HG03103 (cell line): ENCODE results near the gene ADAP1.
A peak's percentile ranks its signal among the peaks of the same experiment; 100 is the strongest.
"Not testable (repeated sequence)": the region's sequence is repeated elsewhere in the genome, so short reads cannot be mapped to it uniquely, and the experiment has no call there.

Experiments used
- ATAC-seq: cut with Tn5 transposase; IDR thresholded peaks from one replicate; pipeline ENCODE4 v1.9.1; 2021; ENCODE audit warnings: low read depth; ENCODE audit not compliant: unreplicated experiment

ADAP1 gene

DNA sequence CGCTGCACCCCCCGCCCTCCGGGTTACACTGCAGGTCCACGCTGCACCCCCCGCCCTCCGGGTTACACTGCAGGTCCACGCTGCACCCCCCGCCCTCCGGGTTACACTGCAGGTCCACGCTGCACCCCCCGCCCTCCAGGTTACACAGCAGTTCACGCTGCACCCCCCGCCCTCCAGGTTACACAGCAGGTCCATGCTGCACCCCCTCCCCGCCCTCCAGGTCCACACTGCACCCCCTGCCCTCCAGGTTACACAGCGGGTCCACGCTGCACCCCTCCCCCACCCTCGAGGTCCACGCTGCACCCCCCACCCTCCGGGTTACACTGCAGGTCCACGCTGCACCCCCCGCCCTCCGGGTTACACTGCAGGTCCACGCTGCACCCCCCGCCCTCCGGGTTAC lies 30.4 kb downstream of the ADAP1 start:
- ATAC-seq: not testable (repeated sequence)

DNA sequence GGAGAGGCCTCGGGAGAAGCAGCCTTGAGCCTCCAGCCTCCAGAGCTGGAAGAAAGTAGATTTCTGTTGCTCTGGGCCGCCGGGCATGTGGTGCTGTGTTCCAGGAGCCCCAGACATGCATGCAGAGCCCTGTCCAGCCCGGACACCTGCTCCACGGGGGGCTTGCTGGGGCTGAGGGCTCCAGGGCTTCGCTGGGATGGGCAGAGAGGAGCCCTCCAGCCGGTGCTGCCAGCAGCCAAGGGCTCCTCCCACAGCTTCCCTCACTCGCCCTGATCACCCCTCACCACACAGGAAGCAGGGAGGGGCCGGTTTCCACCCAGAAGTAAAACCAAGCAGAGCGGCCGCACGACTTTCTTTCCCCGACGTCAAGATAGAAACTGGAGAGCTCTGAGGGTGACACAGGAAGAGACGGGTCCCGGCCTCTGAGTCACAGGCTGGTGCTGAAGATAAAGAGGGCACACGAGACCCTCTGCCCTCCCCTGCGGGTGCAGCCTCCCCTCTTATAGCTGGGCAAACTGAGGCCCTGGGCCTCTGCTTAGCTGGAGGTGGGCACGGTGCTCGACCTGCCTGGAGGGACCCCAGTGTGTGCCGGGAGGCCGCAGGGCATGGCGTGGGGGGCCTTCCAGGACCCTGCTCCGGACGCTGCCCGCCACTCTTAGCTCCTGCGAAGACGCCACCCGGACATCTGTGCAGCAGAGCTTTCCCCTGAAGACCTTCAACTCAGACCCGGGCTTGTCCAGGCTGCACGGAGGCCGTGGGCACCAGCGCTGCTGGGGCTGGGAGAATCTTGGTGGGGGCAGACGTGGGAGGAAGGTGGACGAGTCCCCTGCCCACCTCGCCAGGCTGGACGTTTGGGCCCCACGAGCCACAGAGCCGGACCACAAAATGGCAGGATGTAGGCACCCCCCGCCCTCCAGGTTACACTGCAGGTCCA lies 31.1 kb downstream of the ADAP1 start:
- peak; percentile 81 for ATAC-seq

DNA sequence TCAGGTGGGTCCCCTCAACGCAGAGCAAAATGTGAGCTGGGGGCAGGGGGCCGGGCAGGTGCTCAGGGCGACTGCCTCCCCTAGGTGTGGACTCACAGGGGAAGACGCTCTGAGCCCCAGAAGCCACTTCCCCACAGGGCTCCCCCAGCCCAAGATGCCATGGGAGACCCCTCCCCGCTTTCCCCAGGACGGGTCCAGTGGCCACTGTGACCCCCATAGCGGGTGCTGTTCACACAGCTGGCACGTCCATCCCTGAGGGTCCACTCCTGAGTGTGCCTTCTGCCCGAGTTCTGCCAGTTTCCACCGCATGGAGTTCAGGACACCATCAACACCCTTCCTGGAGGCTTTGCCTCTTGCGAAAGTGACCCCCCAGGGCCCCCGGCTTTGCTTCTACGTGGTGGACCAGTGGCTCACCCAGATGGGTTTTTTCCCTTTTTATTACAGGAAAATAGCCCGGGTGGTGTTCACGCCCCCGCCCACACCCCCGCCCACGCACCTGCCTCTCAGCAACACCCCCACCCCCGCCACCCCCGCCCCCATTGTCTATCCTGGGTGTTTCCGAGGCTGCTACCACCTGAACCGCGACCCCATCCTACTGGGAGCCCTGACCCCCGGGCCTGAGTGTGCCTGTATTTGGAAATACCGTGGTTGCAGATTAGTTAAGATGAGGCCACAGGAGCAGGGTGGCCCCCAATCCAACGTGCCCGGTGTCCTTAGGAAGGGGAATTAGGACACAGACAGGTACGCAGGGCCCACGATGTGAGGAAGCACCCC lies 32.0 kb downstream of the ADAP1 start:
- no peak for ATAC-seq

DNA sequence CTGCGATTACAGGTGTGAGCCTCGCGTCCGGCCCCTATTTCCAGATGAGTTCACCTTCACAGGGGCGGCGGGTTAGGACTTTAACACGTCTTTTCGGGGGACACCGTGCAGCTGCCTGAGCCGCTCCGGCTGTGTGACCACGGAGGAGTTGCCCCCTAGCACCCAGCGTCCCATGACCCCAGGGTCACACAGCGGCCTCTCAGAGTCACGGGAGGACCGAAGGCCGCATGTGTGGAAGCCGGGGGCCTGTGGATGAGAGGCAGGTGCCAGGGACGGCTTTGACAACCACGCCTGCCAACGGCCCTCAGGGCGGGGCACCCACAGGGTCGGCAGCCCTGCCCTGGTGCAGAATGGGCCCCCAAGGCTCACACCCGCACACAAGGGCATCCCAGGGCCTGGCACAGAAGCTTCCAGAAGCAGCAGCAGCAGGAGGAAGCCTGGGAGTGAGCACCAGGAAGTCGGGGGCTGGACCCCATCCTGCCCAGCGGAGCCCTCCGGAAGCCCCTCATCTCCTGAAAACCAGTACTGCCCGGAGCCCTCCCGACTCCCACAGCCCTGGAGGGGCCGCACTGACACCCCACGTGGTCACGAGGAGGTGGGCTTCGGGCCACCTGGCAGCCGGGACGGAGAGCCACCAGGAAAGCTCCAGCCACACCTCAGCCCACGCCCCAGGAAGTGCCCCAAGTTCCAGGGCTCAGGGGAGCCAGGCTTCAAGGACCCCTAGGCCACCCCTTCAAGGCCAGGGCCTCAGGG lies 32.7 kb downstream of the ADAP1 start:
- no peak for ATAC-seq

DNA sequence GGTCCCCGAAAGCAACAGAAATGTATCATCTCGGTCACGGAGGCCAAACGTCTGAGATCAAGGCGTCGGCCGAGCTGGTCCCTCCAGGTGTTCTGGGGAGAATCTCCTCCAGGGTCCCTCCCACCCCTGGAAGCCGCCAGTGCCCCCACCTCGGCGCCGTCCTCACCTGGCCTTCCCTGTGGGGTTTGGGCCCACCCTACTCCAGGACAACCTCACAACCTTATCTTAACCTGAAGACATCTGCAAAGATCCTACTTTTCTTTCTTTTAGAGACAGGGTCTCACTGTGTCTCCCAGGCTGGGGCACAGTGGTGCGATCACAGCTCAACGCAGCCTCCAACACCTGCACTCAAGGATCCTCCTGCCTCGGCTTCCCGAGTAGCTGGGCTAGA lies 33.4 kb downstream of the ADAP1 start:
- no peak for ATAC-seq

DNA sequence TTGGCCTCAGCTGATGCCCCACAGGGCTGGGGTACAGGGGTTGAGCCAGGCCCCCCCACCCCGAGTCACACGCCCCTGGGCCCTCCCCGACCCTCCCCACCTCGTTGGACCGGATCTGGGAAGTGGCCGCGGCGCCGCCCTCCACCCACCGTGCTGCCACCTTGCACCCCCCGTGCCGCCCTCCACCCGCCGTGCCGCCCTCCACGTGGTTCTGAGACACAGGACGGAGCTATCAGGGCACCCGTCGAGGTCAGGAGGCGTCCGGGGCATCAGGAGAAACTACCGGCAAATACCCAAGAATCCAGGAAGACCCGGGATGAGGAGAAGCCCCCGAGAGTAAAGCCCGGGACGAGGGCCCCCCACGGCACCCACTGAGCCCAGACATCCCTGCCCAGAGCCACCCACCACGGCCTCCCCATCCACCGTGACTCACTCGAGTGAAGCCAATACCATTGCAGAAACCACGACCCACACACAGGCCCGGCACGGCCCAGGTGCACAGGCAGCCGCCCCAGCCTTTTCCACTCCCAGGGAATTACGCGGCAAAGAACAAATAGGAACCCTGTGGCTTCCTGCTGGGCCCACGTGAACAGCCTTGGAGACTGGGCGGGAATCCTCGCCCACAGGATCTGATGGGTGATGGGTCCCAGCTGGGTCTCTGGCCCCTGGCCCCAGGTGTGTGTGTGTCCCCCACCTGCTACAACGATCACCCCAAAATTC lies 34.0 kb downstream of the ADAP1 start:
- ATAC-seq: no peak

DNA sequence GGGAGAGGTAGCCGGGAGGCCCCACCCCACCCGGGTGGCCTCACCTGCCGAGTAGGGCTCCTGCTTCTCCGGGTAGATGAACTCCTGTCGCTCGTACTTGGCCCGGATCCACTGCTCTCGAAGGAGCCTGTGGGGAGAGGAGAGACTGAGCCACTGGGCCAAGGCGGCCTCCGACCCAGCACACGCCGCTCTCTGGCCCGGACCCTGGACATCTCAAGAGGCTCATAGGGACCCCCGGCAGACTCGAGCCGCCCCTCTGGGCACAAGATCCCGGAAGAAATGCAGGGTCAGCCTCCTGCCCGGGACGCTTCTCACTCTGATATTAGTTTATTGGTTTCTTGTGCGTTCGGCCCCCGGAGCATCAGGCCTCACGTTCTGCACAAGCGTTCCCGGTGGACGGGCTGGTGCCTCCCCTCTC lies 34.5 kb downstream of the ADAP1 start:
- ATAC-seq: no peak

DNA sequence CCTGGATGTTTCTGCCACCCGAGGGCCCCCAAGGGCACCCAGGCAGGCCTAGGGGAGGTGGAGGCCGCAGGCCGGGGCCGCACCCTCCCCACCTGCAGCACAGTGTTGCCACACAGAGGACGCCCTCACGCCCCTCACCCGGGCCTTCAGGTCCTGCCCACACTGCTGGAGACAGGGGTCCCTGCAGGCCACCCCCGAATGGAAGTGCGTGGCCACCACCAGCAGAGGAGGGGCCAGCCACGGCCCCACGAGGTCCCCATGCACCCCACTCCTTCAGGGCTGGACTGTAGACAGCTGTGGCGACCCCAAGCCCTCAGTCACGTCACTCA lies 35.4 kb downstream of the ADAP1 start:
- ATAC-seq: no peak

DNA sequence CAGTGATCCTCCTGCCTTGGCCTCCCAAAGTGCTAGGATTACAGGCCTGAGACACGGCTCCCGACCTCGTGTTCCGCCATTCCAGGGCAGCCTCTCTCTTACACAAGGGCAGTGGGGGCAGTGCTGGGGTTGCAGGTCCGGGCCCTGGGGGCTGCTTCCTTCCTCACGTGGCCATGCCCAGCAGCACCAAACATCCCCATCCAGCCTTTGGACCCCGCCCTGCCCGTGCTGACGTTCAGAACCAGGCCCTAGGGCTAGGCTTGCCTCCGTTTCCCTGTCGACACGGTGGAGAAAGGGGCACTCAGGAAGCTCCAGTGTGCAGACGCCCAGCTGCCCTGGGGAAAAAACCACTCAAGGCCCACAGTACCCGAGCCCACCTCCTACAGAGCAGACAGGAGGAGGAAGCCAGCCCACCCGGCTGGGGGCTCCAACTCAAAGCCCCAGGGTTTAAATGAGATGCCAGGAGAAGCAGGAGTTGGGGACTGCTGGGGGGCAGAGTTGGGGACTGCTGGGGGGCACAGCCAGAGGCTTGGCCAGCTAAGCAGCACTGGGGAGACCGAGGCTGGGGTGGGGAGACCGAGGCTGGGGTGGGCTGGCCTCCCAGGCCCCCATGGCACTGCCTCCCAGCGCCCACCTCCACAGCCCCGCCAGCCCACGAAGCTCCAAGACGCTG lies 35.9 kb downstream of the ADAP1 start:
- ATAC-seq: no peak

DNA sequence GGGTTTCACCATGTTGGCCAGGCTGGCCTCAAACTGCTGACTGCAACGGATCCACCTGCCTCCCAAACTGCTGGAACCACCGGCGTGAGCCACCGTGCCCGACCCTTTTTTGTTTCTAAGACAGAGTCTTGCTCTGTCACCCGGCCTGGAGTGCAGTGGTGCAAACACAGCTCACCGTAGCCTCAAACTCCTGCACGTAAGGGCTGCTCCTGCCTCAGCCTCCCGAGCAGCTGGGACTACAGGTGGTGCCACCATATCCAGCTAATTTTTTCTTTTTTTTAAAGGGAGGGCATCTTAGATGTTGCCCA lies 36.4 kb downstream of the ADAP1 start:
- no peak for ATAC-seq

DNA sequence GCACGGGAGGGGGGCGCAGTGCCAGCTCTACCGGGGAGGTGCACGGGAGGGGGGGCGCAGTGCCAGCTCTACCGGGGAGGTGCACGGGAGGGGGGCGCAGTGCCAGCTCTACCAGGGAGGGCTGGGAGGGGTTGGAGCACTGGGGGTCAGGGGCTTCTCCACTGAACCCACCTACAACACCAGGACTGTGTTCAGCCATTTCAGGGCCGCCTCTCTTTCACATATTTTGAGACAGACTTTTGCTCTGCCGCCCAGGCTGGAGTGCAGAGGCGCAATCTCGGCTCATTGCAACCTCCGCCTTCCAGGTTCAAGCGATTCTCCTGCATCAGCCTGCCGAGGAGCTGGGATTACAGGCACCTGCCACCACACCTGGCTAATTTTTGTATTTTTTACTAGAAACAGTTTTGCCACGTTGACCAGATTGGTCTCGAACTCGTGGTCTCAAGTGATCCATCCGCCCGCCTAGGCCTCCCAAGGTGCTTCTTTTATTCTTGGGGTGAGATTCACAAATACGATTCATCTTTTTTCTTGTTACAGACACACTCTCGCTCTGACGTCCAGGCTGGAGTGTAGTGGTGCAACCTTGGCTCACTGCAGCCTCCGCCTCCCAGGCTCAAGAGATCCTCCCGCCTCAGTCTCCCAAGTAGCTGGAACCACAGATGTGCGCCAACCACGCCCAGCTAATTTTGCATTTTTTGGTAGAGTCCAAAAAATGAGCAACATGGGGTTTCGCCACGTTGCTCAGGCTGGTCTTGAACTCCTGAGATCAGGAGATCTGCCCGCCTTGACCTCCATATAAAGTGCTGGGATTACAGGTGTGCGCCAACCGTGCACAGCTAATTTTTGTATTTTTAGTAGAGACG lies 37.0 kb downstream of the ADAP1 start:
- no peak for ATAC-seq

DNA sequence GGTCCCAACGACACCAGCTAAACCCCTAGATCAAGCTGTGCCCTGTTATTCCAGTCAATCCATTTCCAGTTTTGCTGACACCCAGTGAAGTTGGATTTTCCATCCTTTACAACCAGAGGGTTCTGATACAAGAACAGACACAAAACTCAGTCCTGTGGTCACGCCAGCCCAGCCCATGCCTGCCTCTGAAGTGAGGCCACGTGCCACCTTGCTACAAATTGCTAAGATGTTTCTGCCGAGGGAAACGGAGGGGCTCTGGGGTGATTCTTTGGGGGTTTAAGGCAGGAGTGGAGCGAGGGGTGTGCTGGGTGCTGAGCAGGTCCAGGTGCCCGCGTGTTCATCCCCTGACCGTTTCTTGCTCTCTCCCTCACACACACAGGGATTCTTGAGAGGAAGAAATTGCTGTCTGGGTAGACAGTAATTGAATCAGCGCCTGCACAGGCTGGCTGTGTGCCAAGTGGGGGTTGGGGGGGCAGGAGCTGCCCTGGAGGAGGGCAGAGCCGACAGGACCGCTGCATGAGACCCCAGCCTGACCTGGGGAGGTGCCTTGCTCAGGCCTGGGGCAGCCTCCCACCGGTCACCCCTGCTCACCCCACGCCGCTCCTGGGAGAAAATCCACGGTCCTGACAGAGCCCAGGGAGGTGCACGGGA lies 38.1 kb downstream of the ADAP1 start:
- ATAC-seq: no peak

DNA sequence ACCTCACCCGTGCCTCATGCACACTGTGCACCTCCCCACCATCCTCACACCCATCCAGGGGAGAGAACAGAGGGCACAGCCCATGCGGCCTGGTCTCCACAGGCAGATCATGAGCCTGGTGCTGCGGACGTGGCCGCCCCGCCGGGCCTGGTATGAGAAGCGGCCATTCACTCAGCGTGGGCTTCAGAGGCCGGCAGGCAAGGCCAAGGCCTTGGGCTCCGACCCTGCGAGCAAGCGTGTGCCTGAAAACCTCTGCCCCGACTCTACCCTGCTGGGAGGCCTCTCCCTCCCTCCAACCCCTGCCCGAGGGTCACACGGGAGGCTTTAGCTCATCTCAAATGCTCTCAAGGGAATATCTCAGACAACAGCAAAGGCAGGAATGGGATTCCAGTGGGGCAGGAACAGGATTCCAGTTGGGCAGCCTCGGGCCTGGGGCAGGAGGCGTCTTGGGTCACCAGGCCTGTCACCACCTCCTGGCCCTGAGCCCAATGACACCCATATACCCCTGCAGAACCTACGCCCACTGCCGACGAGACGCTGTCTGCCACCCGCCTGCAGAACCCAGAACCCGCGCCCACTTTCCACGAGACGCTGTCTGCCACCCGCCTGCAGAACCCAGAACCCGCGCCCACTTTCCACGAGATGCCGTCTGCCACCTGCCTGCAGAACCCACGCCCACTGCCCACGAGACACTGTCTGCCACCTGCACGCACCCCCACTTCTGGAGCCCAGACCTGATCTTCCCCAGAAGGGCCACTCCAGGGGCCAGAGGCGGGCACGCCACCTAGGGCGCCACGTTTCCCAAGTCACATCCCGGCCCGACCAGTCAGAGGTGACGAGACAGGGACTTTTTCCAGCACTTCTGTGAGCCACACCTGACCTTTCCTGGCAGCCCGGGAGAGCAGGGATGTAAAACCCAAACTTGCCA lies 38.9 kb downstream of the ADAP1 start:
- ATAC-seq: no peak

DNA sequence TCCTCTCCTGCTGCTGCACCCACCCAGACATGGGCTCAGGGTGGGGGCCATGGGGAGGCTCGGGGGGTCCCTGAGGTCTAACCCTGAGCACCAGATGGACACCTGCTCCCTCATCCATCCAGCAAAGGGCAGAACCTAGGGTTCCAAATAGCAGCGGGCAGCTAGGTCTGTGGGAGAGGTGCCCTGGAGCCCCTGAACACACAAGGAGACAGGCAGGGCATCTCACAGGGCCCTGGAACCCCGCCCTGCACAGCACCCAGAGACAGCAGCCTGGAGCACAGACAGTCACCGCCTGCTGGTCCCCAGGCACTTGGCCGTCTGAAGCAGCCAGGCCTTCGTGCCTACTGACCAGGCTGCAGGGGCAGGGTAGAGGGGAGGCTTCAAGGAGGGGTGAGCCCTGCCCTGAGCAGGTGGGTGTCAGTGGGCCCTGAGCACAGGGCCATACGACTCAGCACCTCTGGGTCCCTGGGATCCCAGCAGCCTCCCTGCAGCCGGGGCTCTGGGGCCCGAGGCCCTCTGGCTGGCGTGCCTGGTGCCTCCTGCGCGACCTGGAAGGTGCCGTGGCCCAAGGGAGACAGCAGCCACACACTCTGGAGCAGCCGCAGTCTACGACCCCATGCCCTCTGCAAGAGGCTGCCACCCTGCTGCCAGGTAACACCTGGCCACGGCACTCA lies 39.8 kb downstream of the ADAP1 start:
- ATAC-seq: no peak

DNA sequence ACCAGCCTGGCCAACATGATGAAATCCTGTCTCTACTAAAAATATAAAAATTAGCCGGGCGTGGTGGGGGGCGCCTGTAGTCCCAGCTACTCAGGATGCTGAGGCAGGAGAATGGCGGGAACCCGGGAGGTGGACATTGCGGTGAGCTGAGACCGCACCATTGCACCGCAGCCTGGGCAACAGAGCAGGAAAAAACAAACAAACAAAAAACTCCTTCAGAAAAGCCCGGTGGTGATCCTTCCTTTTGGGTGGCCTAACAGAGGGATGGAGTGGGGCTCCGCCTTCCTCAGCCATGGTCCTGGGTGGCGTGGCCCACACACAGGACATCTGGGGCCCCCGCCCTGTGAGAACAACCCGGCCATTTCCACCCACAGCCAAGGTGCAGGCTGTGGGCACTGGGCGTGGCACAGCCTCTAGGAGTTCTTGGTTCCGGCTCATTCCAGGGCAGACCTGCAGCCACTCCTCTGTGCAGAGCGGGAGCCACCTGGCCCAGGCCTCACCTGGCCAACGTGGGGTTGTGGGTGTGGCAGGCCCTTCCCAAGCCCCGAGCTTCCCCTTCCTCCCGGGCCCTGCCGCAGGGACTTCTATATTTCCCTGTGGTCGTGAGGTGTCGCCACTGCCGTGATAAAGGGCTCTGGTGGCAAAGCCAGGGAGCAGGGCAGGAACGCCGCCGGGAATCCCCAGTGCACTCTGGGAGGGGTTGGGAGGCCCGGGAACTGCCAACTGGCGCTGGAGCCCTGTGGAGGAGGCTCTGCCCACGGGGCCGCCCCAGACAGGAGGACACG lies 40.6 kb downstream of the ADAP1 start:
- ATAC-seq: no peak

DNA sequence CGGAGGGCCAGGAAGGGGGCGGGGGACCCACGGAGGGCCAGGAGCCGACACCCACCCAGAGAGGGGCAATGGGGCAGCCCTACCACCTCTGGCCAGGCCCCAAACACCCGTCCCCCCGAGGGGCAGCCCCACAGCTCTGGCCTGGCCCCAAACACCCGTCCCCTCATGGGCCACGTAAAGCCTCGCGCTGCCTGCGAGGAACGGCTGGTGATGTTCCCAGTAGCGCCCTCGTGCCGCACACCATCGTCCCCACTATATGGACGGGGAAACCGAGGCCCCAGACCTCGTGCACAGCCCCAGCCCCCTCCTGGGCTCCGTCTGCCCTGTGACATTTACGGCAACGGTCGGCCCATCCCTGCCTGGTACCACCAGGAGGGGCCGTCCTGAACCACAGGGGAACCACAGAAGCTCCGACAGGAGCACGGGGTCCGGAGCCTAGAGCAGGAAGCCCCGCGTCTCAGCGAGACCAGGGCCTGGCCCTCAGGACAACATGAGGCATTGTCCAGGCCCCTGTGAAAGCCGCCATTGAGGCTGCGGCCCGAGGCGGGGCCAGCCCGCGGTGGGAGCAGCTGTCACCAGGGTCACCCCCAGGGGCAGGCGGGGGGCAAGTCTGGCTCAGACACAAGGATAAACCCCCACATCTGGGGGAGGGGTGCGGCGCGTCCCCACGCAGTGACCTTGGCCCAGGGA lies 42.5 kb downstream of the ADAP1 start:
- ATAC-seq: no peak
